Measurements from ENCODE around the gene C6orf136. TPM values are rescaled to one million over a fixed set of nuclear protein-coding genes. Genes with fewer than 3 reads are reported as not detected.

Gene C6orf136
- total RNA-seq, 4 donors from 2014 or later: 13.5 to 21.4 (median 20.7) TPM

GRCh38 chr6:30626484-30627366 is 20.2 kb upstream of the C6orf136 start, which contains the start of gene ATAT1:
ATAT1 (plus strand) TSS chr6:30626874.
- H3K27ac ChIP-seq: peak within 1 kb of the TSS; percentile 82 to 97 (median 92)
- peaks cover 0 to 81% (median 21%) of the 10 kb centered on the region in 3 donors for H3K36me3 ChIP-seq
- no peaks in the 10 kb centered on the region for H3K9me3 ChIP-seq
- H3K4me1 ChIP-seq: peaks cover 0 to 21% (median 4%) of the 10 kb centered on the region in 4 donors
- 1 to 3% methylated on average over 25 to 31 of the region's 36 CpGs for WGBS, 2 donors
- peak; percentile 78 to 83 for DNase-seq (ENCODE audit: low spot score in 2 of 2)
- peak within 1 kb of the TSS; percentile 38 to 62 (median 49) for H3K4me3 ChIP-seq
- H3K27me3 ChIP-seq: no peaks in the 10 kb centered on the region
- peak; percentile 28 to 72 (median 41) for TF ChIP-seq CTCF (IDR thresholded peaks at IDR 0.05)
- TF ChIP-seq POLR2A (IDR thresholded peaks at IDR 0.05): peak in 1 of 2 donors; percentile 57
- TF ChIP-seq EP300 (IDR thresholded peaks at IDR 0.05): peak; percentile 71 to 77

- TF ChIP-seq POLR2A (IDR thresholded peaks at IDR 0.05) (no peak), EP300 (IDR thresholded peaks at IDR 0.05) (no peak), CTCF (IDR thresholded peaks at IDR 0.05) (no peak)
- Histone ChIP-seq H3K9me3 (no peaks in the 10 kb centered on the region), H3K4me1 (no peaks in the 10 kb centered on the region), H3K27me3 (no peaks in the 10 kb centered on the region), H3K27ac (no peak overlapping the region), H3K4me3 (no peak overlapping the region), H3K36me3 (peaks cover 0 to 64% (median 10%) of the 10 kb centered on the region in 3 donors)
- WGBS, 2 donors: 90 to 94% methylated on average over 3 of the region's 3 CpGs
- no peak for DNase-seq (ENCODE audit: low spot score in 2 of 2)
Measured at GRCh38 chr6:30635834-30636233, 11.1 kb upstream of the C6orf136 start.

GRCh38 chr6:30640481-30640880 is 6.5 kb upstream of the C6orf136 start:
- WGBS, 2 donors: 74 to 80% methylated on average over 10 of the region's 10 CpGs
- DNase-seq (ENCODE audit: low spot score in 2 of 2): no peak
- Histone ChIP-seq H3K27ac (no peak overlapping the region), H3K9me3 (no peaks in the 10 kb centered on the region), H3K4me3 (no peak overlapping the region), H3K27me3 (no peaks in the 10 kb centered on the region), H3K4me1 (no peaks in the 10 kb centered on the region), H3K36me3 (peaks cover 4 to 69% (median 10%) of the 10 kb centered on the region in 3 donors)
- TF ChIP-seq EP300 (IDR thresholded peaks at IDR 0.05): no peak
- no peak for TF ChIP-seq POLR2A (IDR thresholded peaks at IDR 0.05)
- no peak for TF ChIP-seq CTCF (IDR thresholded peaks at IDR 0.05)

GRCh38 chr6:30641048-30641447 is 5.9 kb upstream of the C6orf136 start:
- DNase-seq (ENCODE audit: low spot score in 2 of 2): no peak
- no peaks in the 10 kb centered on the region for H3K9me3 ChIP-seq
- peaks cover 0 to 1% (median under 1%) of the 10 kb centered on the region in 4 donors for H3K4me1 ChIP-seq
- no peaks in the 10 kb centered on the region for H3K27me3 ChIP-seq
- H3K4me3 ChIP-seq: no peak overlapping the region
- TF ChIP-seq POLR2A (IDR thresholded peaks at IDR 0.05) (no peak), CTCF (IDR thresholded peaks at IDR 0.05) (no peak), EP300 (IDR thresholded peaks at IDR 0.05) (no peak)
- WGBS, 2 donors: 75 to 100% methylated on average over 1 of the region's 1 CpG
- H3K27ac ChIP-seq: no peak overlapping the region
- peaks cover 4 to 66% (median 10%) of the 10 kb centered on the region in 3 donors for H3K36me3 ChIP-seq

- no peak overlapping the region for H3K27ac ChIP-seq
- peaks cover 4 to 55% (median 10%) of the 10 kb centered on the region in 3 donors for H3K36me3 ChIP-seq
- WGBS, 2 donors: 100% methylated on average over 2 of the region's 2 CpGs
- TF ChIP-seq EP300 (IDR thresholded peaks at IDR 0.05): no peak
- no peak for TF ChIP-seq POLR2A (IDR thresholded peaks at IDR 0.05)
- TF ChIP-seq CTCF (IDR thresholded peaks at IDR 0.05): no peak
- no peaks in the 10 kb centered on the region for H3K9me3 ChIP-seq
- H3K4me1 ChIP-seq: peaks cover 0 to 17% (median 7%) of the 10 kb centered on the region in 4 donors
- H3K27me3 ChIP-seq: no peaks in the 10 kb centered on the region
- DNase-seq (ENCODE audit: low spot score in 2 of 2): no peak
- H3K4me3 ChIP-seq: no peak overlapping the region
Measured at GRCh38 chr6:30643656-30644055, 3.3 kb upstream of the C6orf136 start.

All from tibial nerve (tissue), 4 donors.